Coronary artery (tissue), 2 donors: Measurements from ENCODE around the gene ZNF331.

Experiments
- DNase-seq: peaks from one replicate; pipeline ENCODE4 v3.0.0-alpha.2; 2017; ENCODE audit warnings: low spot score
- H3K27ac ChIP-seq, 2 donors: fragments of 200-600 bp; sonication (generic); one replicate each; pipeline ENCODE4 v1.5.1; 2016 to 2019
- H3K4me3 ChIP-seq: fragments of 200-600 bp; sonication (generic); 2 replicates; pipeline ENCODE4 v1.5.1; 2016; ENCODE audit warnings: mild to moderate bottlenecking, moderate library complexity
- CTCF ChIP-seq: fragments of 200-600 bp; sonication (generic); IDR thresholded peaks from one replicate; pipeline ENCODE4 v1.5.1; 2019; ENCODE audit warnings: antibody characterized with exemption

ZNF331 gene

GRCh38 chr19:53553156-53553555 lies 15.2 kb downstream of the ZNF331 start:
- Histone ChIP-seq H3K4me3 (peak overlapping the region; percentile 81), H3K27ac (peak overlapping the region in 1 of 2 donors; percentile 93)
- DNase-seq, result no peak
- no peak for TF ChIP-seq CTCF

- peak overlapping the region; percentile 81 for H3K4me3 ChIP-seq
- peak; percentile 92 for DNase-seq
- peak overlapping the region; percentile 81 to 93 for H3K27ac ChIP-seq
- TF ChIP-seq CTCF, result no peak
Measured at GRCh38 chr19:53553865-53554791, 16.2 kb downstream of the ZNF331 start.

- no peak for DNase-seq
- no peak for TF ChIP-seq CTCF
- peak overlapping the region; percentile 81 to 93 for H3K27ac ChIP-seq
- H3K4me3 ChIP-seq, result peak overlapping the region; percentile 81
Measured at GRCh38 chr19:53554804-53555203, 16.9 kb downstream of the ZNF331 start.

- Histone ChIP-seq H3K4me3 (peak overlapping the region; percentile 81), H3K27ac (peak overlapping the region; percentile 81 to 93)
- no peak for TF ChIP-seq CTCF
- no peak for DNase-seq
Measured at GRCh38 chr19:53555352-53555751, 17.4 kb downstream of the ZNF331 start.

GRCh38 chr19:53571339-53571738 lies 33.4 kb downstream of the ZNF331 start:
- no peak overlapping the region for H3K4me3 ChIP-seq
- no peak overlapping the region for H3K27ac ChIP-seq
- TF ChIP-seq CTCF, result no peak
- DNase-seq, result peak; percentile 49

GRCh38 chr19:53576941-53577653 lies 39.2 kb downstream of the ZNF331 start:
- no peak for TF ChIP-seq CTCF
- DNase-seq, result peak; percentile 26

More at GRCh38 chr19:53576941-53577653, 39.2 kb downstream of the ZNF331 start:
- Histone ChIP-seq H3K4me3 (peak overlapping the region; percentile 40), H3K27ac (no peak overlapping the region)
